Keratinocyte (primary cell): ENCODE measurements around the gene SKIC8. TPM values are rescaled to one million over a fixed set of nuclear protein-coding genes. Genes with fewer than 3 reads are reported as not detected.

Source experiments
- DNase-seq: peaks from one replicate; pipeline ENCODE4 v3.0.0-alpha.2; 2011; ENCODE audit warnings: low read depth, missing footprints, low spot score
- FAIRE-seq: peaks from 2 replicates; lab custom pipeline; 2011; peaks lifted over from hg19 to GRCh38; lab: Jason Lieb, UNC
- H2AFZ ChIP-seq: 2 replicates; pipeline ENCODE4 v1.6.0; 2012; ENCODE audit warnings: low read length, control low read depth, inconsistent platforms; ENCODE audit not compliant: control insufficient read depth
- H3K27ac ChIP-seq: 2 replicates; pipeline ENCODE4 v1.5.1; 2011; ENCODE audit warnings: low read length; ENCODE audit not compliant: control insufficient read depth, insufficient read depth
- H3K27me3 ChIP-seq: 3 replicates; pipeline ENCODE4 v1.6.0; 2011; ENCODE audit warnings: low read length; ENCODE audit not compliant: control insufficient read depth, insufficient read depth; ENCODE audit errors: extremely low read depth
- H3K36me3 ChIP-seq, 2 experiments: 2 replicates in 1 of 2; 3 replicates in 1 of 2; pipeline ENCODE4 v1.5.1; 2011; ENCODE audit warnings: low read length in 2 of 2, mild to moderate bottlenecking in 1 of 2; ENCODE audit not compliant: control insufficient read depth in 2 of 2, insufficient read depth in 2 of 2; ENCODE audit errors: extremely low read depth in 1 of 2
- H3K4me1 ChIP-seq: 3 replicates; pipeline ENCODE4 v1.5.1; 2011; ENCODE audit warnings: low read length; ENCODE audit not compliant: control insufficient read depth, insufficient read depth; ENCODE audit errors: extremely low read depth
- H3K4me2 ChIP-seq: 3 replicates; pipeline ENCODE4 v1.6.0; 2011; ENCODE audit warnings: low read depth, low read length; ENCODE audit not compliant: control insufficient read depth, insufficient read depth; ENCODE audit errors: extremely low read depth
- H3K4me3 ChIP-seq, 3 experiments: fragments of 200-600 bp in 1 of 3; sonication (generic) in 1 of 3; 2 replicates in 2 of 3; 3 replicates in 1 of 3; pipeline ENCODE4 v1.5.1; 2011 to 2016; ENCODE audit warnings: low read length in 3 of 3, mild to moderate bottlenecking in 3 of 3, control low read depth in 2 of 3, inconsistent platforms in 1 of 3, low read depth in 1 of 3, mixed read lengths in 1 of 3, mixed run types in 1 of 3, moderate library complexity in 1 of 3; ENCODE audit not compliant: control insufficient read depth in 2 of 3, insufficient read depth in 2 of 3; ENCODE audit errors: extremely low read depth in 1 of 3
- H3K79me2 ChIP-seq: 2 replicates; pipeline ENCODE4 v1.6.0; 2012; ENCODE audit warnings: low read length; ENCODE audit not compliant: control insufficient read depth, insufficient read depth
- H3K9ac ChIP-seq: 3 replicates; pipeline ENCODE4 v1.6.0; 2011; ENCODE audit warnings: low read length; ENCODE audit not compliant: control insufficient read depth, insufficient read depth; ENCODE audit errors: extremely low read depth
- H3K9me1 ChIP-seq: 3 replicates; pipeline ENCODE4 v1.6.0; 2011; ENCODE audit warnings: low read length; ENCODE audit not compliant: control insufficient read depth, insufficient read depth; ENCODE audit errors: extremely low read depth
- H3K9me3 ChIP-seq: 2 replicates; pipeline ENCODE4 v1.5.1; 2012; ENCODE audit warnings: low read depth, low read length; ENCODE audit not compliant: control insufficient read depth
- H4K20me1 ChIP-seq: 3 replicates; pipeline ENCODE4 v1.6.0; 2011; ENCODE audit warnings: low read length; ENCODE audit not compliant: control insufficient read depth, insufficient read depth; ENCODE audit errors: extremely low read depth
- CTCF ChIP-seq, 3 experiments: IDR thresholded peaks in 1 of 3; conservative IDR thresholded peaks in 1 of 3; optimal IDR thresholded peaks in 1 of 3; 2 replicates in 2 of 3; 3 replicates in 1 of 3; pipeline versions ENCODE3 to v1.5.1; 2011; ENCODE audit warnings: low read length in 3 of 3, mild to moderate bottlenecking in 3 of 3, moderate library complexity in 2 of 3, control low read depth in 1 of 3, inconsistent platforms in 1 of 3; ENCODE audit not compliant: insufficient read depth in 2 of 3; ENCODE audit errors: extremely low read depth in 1 of 3
- EZH2 ChIP-seq: IDR thresholded peaks from one replicate; pipeline ENCODE4 v1.6.1; 2012; ENCODE audit warnings: inconsistent platforms, mild to moderate bottlenecking, low read length, moderate library complexity
- dilution Hi-C: fragments of 300-500 bp; cut with MboI; formaldehyde crosslinking; loops from one replicate; pipeline ENCODE4 v1.7.0; 2020; ENCODE audit warnings: low sequenced_read_pairs; ENCODE audit not compliant: extremely low pct_ligation_motif_present
- polyA plus RNA-seq, 5 experiments: library from polyadenylated mRNA; depleted of rRNA in 3 of 5; stranded (reverse) in 3 of 5; stranded (forward) in 1 of 5; unstranded in 1 of 5; fragments of >200 nt; gene quantifications; 1 replicate in 1 of 5; 2 replicates in 3 of 5; 3 replicates in 1 of 5; pipeline versions ENCODE4 v1.2.1 to v1.2.3, GENCODE V29; 2011 to 2012; ENCODE audit warnings: missing spikeins in 2 of 5, low read depth in 1 of 5, low replicate concordance in 1 of 5

SKIC8 gene
- polyA plus RNA-seq, 1 donor (not counting 4 experiments of a cell fraction or from before 2014, with no cell fraction given): 101 TPM

GRCh38 chr15:78263351-78263781 is 36.0 kb downstream of the SKIC8 start:
- no peak overlapping the region for H3K4me3 ChIP-seq
- no peak overlapping the region for H2AFZ ChIP-seq
- H3K79me2 ChIP-seq: no peaks in the 10 kb centered on the region
- no peak for FAIRE-seq
- H4K20me1 ChIP-seq: no peaks in the 10 kb centered on the region
- TF ChIP-seq CTCF (optimal IDR thresholded peaks at IDR 0.05 in 1 of 3, IDR thresholded peaks at IDR 0.05 in 1 of 3, conservative IDR thresholded peaks at IDR 0.05 in 1 of 3; ENCODE audit: extremely low read depth in 1 of 3, insufficient read depth in 2 of 3, low read length in 3 of 3) (peak in 1 of 3 experiments; percentile 4), EZH2 (no peak)
- H3K27ac ChIP-seq: no peak overlapping the region
- H3K27me3 ChIP-seq: no peaks in the 10 kb centered on the region
- H3K9ac ChIP-seq: no peak overlapping the region
- H3K4me2 ChIP-seq: no peak overlapping the region
- H3K9me1 ChIP-seq: no peaks in the 10 kb centered on the region
- DNase-seq: no peak
- H3K9me3 ChIP-seq: no peaks in the 10 kb centered on the region
- H3K36me3 ChIP-seq: no peaks in the 10 kb centered on the region
- dilution Hi-C loops: no loop called here
- H3K4me1 ChIP-seq: peaks cover 18% of the 10 kb centered on the region

- Histone ChIP-seq H3K4me1 (peaks cover 11% of the 10 kb centered on the region), H4K20me1 (no peaks in the 10 kb centered on the region), H3K27me3 (no peaks in the 10 kb centered on the region), H3K9ac (no peak overlapping the region), H3K9me1 (no peaks in the 10 kb centered on the region), H2AFZ (no peak overlapping the region), H3K36me3 (no peaks in the 10 kb centered on the region), H3K9me3 (no peaks in the 10 kb centered on the region), H3K27ac (no peak overlapping the region), H3K4me3 (no peak overlapping the region), H3K79me2 (no peaks in the 10 kb centered on the region), H3K4me2 (no peak overlapping the region)
- dilution Hi-C loops: no loop called here
- no peak for FAIRE-seq
- no peak for TF ChIP-seq CTCF (optimal IDR thresholded peaks at IDR 0.05 in 1 of 3, IDR thresholded peaks at IDR 0.05 in 1 of 3, conservative IDR thresholded peaks at IDR 0.05 in 1 of 3; ENCODE audit: extremely low read depth in 1 of 3, insufficient read depth in 2 of 3, low read length in 3 of 3)
- no peak for TF ChIP-seq EZH2
- DNase-seq: no peak
Measured at GRCh38 chr15:78261062-78261461, 38.3 kb downstream of the SKIC8 start.
